H1 (cell line): Measurements from ENCODE around the gene GLIS2. TPM values are rescaled to one million over a fixed set of nuclear protein-coding genes. Genes with fewer than 3 reads are reported as not detected.

Experiments used
- CTCF ChIA-PET: fragments of 300-600 bp; sonication (Branson Sonifier 250); formaldehyde crosslinking; loops from one replicate; lab custom pipeline; 2021; ENCODE audit not compliant: partially characterized antibody; lab: Charles Lee
- POLR2A ChIA-PET: fragments of 300-600 bp; sonication (Branson Sonifier 250); formaldehyde crosslinking; loops from one replicate; lab custom pipeline; 2021; ENCODE audit warnings: inconsistent platforms; ENCODE audit not compliant: partially characterized antibody; lab: Charles Lee
- DNase-seq, 2 experiments: peaks; one replicate each; pipeline versions ENCODE4 v3.0.0 to v3.0.0-alpha.2; 2010 to 2022; ENCODE audit warnings: low spot score in 2 of 2, low read depth in 1 of 2, mixed read lengths in 1 of 2
- FAIRE-seq: peaks from 2 replicates; lab custom pipeline; 2011; peaks lifted over from hg19 to GRCh38; lab: Jason Lieb, UNC
- H2AFZ ChIP-seq: 2 replicates; pipeline ENCODE4 v1.8.1; 2012; ENCODE audit warnings: low read length, inconsistent platforms
- H2AK5ac ChIP-seq: 2 replicates; pipeline ENCODE4 v1.6.1; 2013; ENCODE audit warnings: low read depth, low read length
- H2BK120ac ChIP-seq: replicated peaks from 2 replicates; pipeline ENCODE3; 2013; ENCODE audit warnings: low read depth, low read length, inconsistent platforms
- H2BK12ac ChIP-seq: 2 replicates; pipeline ENCODE4 v1.6.1; 2013; ENCODE audit warnings: low read depth, low read length
- H2BK15ac ChIP-seq: 2 replicates; pipeline ENCODE4 v1.6.1; 2013; ENCODE audit warnings: low read length
- H2BK20ac ChIP-seq: 2 replicates; pipeline ENCODE4 v1.6.1; 2013; ENCODE audit warnings: low read length
- H2BK5ac ChIP-seq: 2 replicates; pipeline ENCODE4 v1.6.1; 2013; ENCODE audit warnings: low read depth, low read length
- H3K14ac ChIP-seq: 2 replicates; pipeline ENCODE4 v1.6.1; 2013; ENCODE audit warnings: inconsistent platforms; ENCODE audit not compliant: insufficient read length
- H3K18ac ChIP-seq: 2 replicates; pipeline ENCODE4 v1.6.1; 2013; ENCODE audit warnings: low read length; ENCODE audit errors: extremely low read depth
- H3K23ac ChIP-seq: 2 replicates; pipeline ENCODE4 v1.6.1; 2013; ENCODE audit warnings: inconsistent platforms; ENCODE audit not compliant: insufficient read length
- H3K23me2 ChIP-seq: 2 replicates; pipeline ENCODE4 v1.6.1; 2013; ENCODE audit warnings: low read depth, low read length
- H3K27ac ChIP-seq: 2 replicates; pipeline ENCODE4 v1.6.1; 2011; ENCODE audit warnings: low read depth, low read length, inconsistent platforms
- H3K27me3 ChIP-seq, 4 experiments: replicated peaks in 1 of 4; 1 replicate in 1 of 4; 2 replicates in 3 of 4; pipeline versions ENCODE4 v1.6.1 to v1.8.1; 2011 to 2013; ENCODE audit warnings: low read length in 3 of 4, mild to moderate bottlenecking in 3 of 4, inconsistent platforms in 2 of 4, mixed read lengths in 2 of 4, moderate library complexity in 1 of 4; ENCODE audit not compliant: control insufficient read depth in 3 of 4, insufficient read depth in 3 of 4; ENCODE audit errors: extremely low read depth in 1 of 4
- H3K36me3 ChIP-seq, 4 experiments: 2 replicates each; pipeline versions ENCODE4 v1.6.1 to v1.8.1; 2011 to 2013; ENCODE audit warnings: mild to moderate bottlenecking in 4 of 4, low read length in 3 of 4, moderate library complexity in 2 of 4, control low read depth in 1 of 4, inconsistent platforms in 1 of 4; ENCODE audit not compliant: insufficient read depth in 4 of 4, control insufficient read depth in 2 of 4
- H3K4ac ChIP-seq: replicated peaks from 2 replicates; pipeline ENCODE3; 2013; ENCODE audit warnings: low read length, low read depth, mixed read lengths, inconsistent platforms; ENCODE audit not compliant: insufficient read length
- H3K4me1 ChIP-seq, 4 experiments: replicated peaks in 1 of 4; 1 replicate in 1 of 4; 2 replicates in 3 of 4; pipeline versions ENCODE4 v1.6.1 to v1.8.1; 2011 to 2013; ENCODE audit warnings: low read length in 3 of 4, inconsistent platforms in 2 of 4, mixed read lengths in 1 of 4; ENCODE audit not compliant: insufficient read depth in 4 of 4, control insufficient read depth in 3 of 4
- H3K4me2 ChIP-seq, 2 experiments: 2 replicates each; pipeline versions ENCODE4 v1.6.1 to v1.8.1; 2011 to 2013; ENCODE audit warnings: low read depth in 2 of 2, low read length in 2 of 2, control low read depth in 1 of 2, inconsistent platforms in 1 of 2, mild to moderate bottlenecking in 1 of 2; ENCODE audit not compliant: insufficient read depth in 1 of 2
- H3K4me3 ChIP-seq, 4 experiments: fragments of 200-600, 300-600 bp in 1 of 4; sonication (generic), shearing (Covaris generic), sonication (Bioruptor Twin) in 1 of 4; 2 replicates each; pipeline versions ENCODE4 v1.5.1 to v1.8.1; 2011 to 2016; ENCODE audit warnings: low read length in 4 of 4, low read depth in 3 of 4, control low read depth in 2 of 4, inconsistent platforms in 2 of 4, mild to moderate bottlenecking in 2 of 4, mixed read lengths in 1 of 4, moderate library complexity in 1 of 4; ENCODE audit not compliant: insufficient read depth in 2 of 4; ENCODE audit errors: extremely low read depth in 1 of 4
- H3K56ac ChIP-seq: replicated peaks from 2 replicates; pipeline ENCODE3; 2013; ENCODE audit warnings: low read depth, mild to moderate bottlenecking, mixed read lengths, low read length, inconsistent platforms; ENCODE audit not compliant: insufficient read length
- H3K79me1 ChIP-seq: 2 replicates; pipeline ENCODE4 v1.6.1; 2013; ENCODE audit warnings: low read depth, low read length, control low read depth
- H3K79me2 ChIP-seq, 2 experiments: 2 replicates each; pipeline versions ENCODE4 v1.6.1 to v1.8.1; 2012 to 2013; ENCODE audit warnings: low read length in 2 of 2, mild to moderate bottlenecking in 2 of 2, inconsistent platforms in 1 of 2; ENCODE audit not compliant: insufficient read depth in 2 of 2, control insufficient read depth in 1 of 2
- H3K9ac ChIP-seq, 4 experiments: replicated peaks in 1 of 4; 1 replicate in 1 of 4; 2 replicates in 3 of 4; pipeline versions ENCODE4 v1.6.1 to v1.8.1; 2011 to 2013; ENCODE audit warnings: low read depth in 3 of 4, low read length in 3 of 4, control low read depth in 2 of 4, mild to moderate bottlenecking in 2 of 4, moderate library complexity in 2 of 4, inconsistent platforms in 1 of 4; ENCODE audit errors: extremely low read depth in 1 of 4
- H3K9me3 ChIP-seq, 2 experiments: 2 replicates each; pipeline versions ENCODE4 v1.6.1 to v1.8.1; 2012 to 2013; ENCODE audit warnings: mild to moderate bottlenecking in 2 of 2, moderate library complexity in 2 of 2, control low read depth in 1 of 2, inconsistent platforms in 1 of 2, low read depth in 1 of 2, low read length in 1 of 2, mixed read lengths in 1 of 2; ENCODE audit not compliant: insufficient read depth in 2 of 2
- H4K20me1 ChIP-seq, 2 experiments: replicated peaks in 1 of 2; 2 replicates each; pipeline versions ENCODE3 to v1.8.1; 2011 to 2013; ENCODE audit warnings: inconsistent platforms in 2 of 2, low read length in 2 of 2, mild to moderate bottlenecking in 1 of 2; ENCODE audit not compliant: insufficient read depth in 2 of 2, control insufficient read depth in 1 of 2
- H4K5ac ChIP-seq: 2 replicates; pipeline ENCODE4 v1.6.1; 2013; ENCODE audit warnings: low read length, low read depth, mixed read lengths, inconsistent platforms; ENCODE audit not compliant: insufficient read length
- H4K8ac ChIP-seq: 2 replicates; pipeline ENCODE4 v1.8.0; 2013; ENCODE audit warnings: mild to moderate bottlenecking, moderate library complexity, low read length, inconsistent platforms; ENCODE audit not compliant: insufficient read depth; ENCODE audit errors: extremely low read depth
- H4K91ac ChIP-seq: replicated peaks from 2 replicates; pipeline ENCODE3; 2013; ENCODE audit warnings: low read length, mixed read lengths, inconsistent platforms; ENCODE audit not compliant: insufficient read length
- BRCA1 ChIP-seq: IDR thresholded peaks from 2 replicates; pipeline ENCODE4 v1.6.1; 2012; ENCODE audit warnings: low read depth, low read length, improper control_type of control experiment
- CHD1 ChIP-seq: IDR thresholded peaks from 2 replicates; pipeline ENCODE4 v1.6.1; 2012; ENCODE audit warnings: low read depth, low read length, improper control_type of control experiment
- EGR1 ChIP-seq: IDR thresholded peaks from 2 replicates; pipeline ENCODE4 v1.6.1; 2011; ENCODE audit warnings: low read depth, low read length, borderline replicate concordance
- KDM1A ChIP-seq: fragments of 200-600, 300-600 bp; sonication (generic); IDR thresholded peaks from 2 replicates; pipeline ENCODE4 v1.7.1; 2016; ENCODE audit warnings: mild to moderate bottlenecking, low read length, borderline replicate concordance
- NANOG ChIP-seq: IDR thresholded peaks from 2 replicates; pipeline ENCODE4 v1.6.1; 2011; ENCODE audit warnings: low read length, low read depth, mild to moderate bottlenecking, inconsistent platforms; ENCODE audit not compliant: insufficient read depth, poor library complexity, severe bottlenecking
- PHF8 ChIP-seq: fragments of 200-600 bp; sonication (generic); conservative IDR thresholded peaks from 2 replicates; pipeline ENCODE4 v1.7.1; 2012; ENCODE audit warnings: low read depth, mild to moderate bottlenecking, inconsistent platforms, low read length, moderate library complexity
- SAP30 ChIP-seq: fragments of 300-600 bp; sonication (generic); IDR thresholded peaks from 2 replicates; pipeline ENCODE4 v1.7.1; 2012; ENCODE audit warnings: low read length, moderate library complexity, mild to moderate bottlenecking, inconsistent platforms; ENCODE audit not compliant: insufficient read depth, insufficient replicate concordance
- TAF7 ChIP-seq: optimal IDR thresholded peaks from 2 replicates; pipeline ENCODE3; 2011; ENCODE audit warnings: low read depth, mild to moderate bottlenecking, inconsistent platforms, low read length, moderate library complexity, borderline replicate concordance
- TCF12 ChIP-seq: IDR thresholded peaks from 2 replicates; pipeline ENCODE4 v1.6.1; 2011; ENCODE audit warnings: low read depth, mild to moderate bottlenecking, low read length
- TEAD4 ChIP-seq: IDR thresholded peaks from 2 replicates; pipeline ENCODE4 v1.6.1; 2012; ENCODE audit warnings: low read depth, low read length, inconsistent platforms, mixed read lengths
- WGBS, 2 experiments: shearing (Covaris generic) in 1 of 2; methylation state at CpG; one replicate each; pipeline versions ENCODE4 v1.1.6 to v1.1.7; 2013 to 2015; ENCODE audit warnings: low lambda C conversion rate in 2 of 2, mixed read lengths in 2 of 2, inconsistent platforms in 1 of 2, low coverage in 1 of 2, missing lambda C conversion rate in 1 of 2; ENCODE audit not compliant: insufficient replicate concordance in 2 of 2, insufficient coverage in 1 of 2, insufficient read length in 1 of 2; ENCODE audit errors: extremely low coverage in 1 of 2, missing lambda C conversion rate in 1 of 2; 5-methylcytosine and 5-hydroxymethylcytosine counted together
- polyA plus RNA-seq, 7 experiments: library from polyadenylated mRNA; depleted of rRNA in 3 of 7; stranded (reverse) in 5 of 7; unstranded in 2 of 7; fragments of >200 nt in 5 of 7; fragments of 200-250 nt in 2 of 7; gene quantifications; 1 replicate in 5 of 7; 2 replicates in 1 of 7; 4 replicates in 1 of 7; pipeline versions ENCODE4 v1.2.1 to v1.2.3, GENCODE V29; 2011 to 2013; ENCODE audit warnings: missing spikeins in 2 of 7, mixed read lengths in 2 of 7
- total RNA-seq: library from RNA; stranded (reverse); fragmentation: NEBNext Ultra II Directional; extraction: Animal tissue kit (Norgen Biotek cat#: 25700); gene quantifications from 2 replicates; pipeline ENCODE4 v1.2.1, GENCODE V29; 2021

The GLIS2 gene
- total and polyA plus RNA-seq, 2 of the 8 experiments (the other 6 are each of a cell fraction or from before 2014, with no cell fraction given) = 4.3 to 17.4 TPM

DNA sequence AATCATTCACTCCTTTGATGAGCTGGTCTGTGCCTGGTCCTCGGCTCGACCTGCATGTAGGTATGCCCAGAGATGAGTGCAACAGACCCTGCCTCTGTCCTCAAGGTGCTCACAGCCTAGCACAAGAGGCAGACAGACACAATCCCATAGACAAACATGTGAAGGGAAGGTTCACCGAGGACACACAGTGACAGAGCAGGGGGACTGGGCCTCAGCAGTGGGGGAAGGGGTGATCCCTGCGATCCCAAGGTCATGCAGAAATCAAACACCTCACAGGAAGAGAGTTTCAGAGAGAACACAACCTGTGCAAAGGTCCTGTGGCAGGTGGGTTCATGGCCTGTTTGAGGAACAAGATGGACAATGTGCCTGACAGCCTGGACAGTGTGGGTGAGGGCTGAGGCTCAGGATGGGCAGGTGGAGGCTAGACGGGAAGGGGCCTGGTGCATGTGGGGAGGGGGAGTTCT, 51.6 kb downstream of the GLIS2 start:
- Histone ChIP-seq H3K14ac (no peak overlapping the region), H3K27me3 (peaks cover 0 to 3% (median under 1%) of the 10 kb centered on the region in 4 experiments; a peak in 2 of 7 replicates), H4K5ac (no peak overlapping the region), H3K23me2 (peaks cover 5% of the 10 kb centered on the region; the same call in 1 of the 2 replicates), H4K91ac (no peak overlapping the region), H4K8ac (no peak overlapping the region; the same call in 1 of the 2 replicates), H3K4ac (no peak overlapping the region), H3K9ac (no peak overlapping the region), H2AK5ac (peak overlapping the region; percentile 60), H3K4me1 (peaks cover 0 to 8% (median 5%) of the 10 kb centered on the region in 4 experiments; a peak in 6 of 7 replicates), H3K79me1 (peaks cover 3% of the 10 kb centered on the region), H3K4me3 (no peak overlapping the region), H2BK20ac (no peak overlapping the region), H3K27ac (no peak overlapping the region), H3K23ac (no peak overlapping the region), H3K56ac (no peak overlapping the region), H3K9me3 (no peaks in the 10 kb centered on the region), H3K4me2 (no peak overlapping the region), H3K36me3 (no peaks in the 10 kb centered on the region), H2AFZ (no peak overlapping the region), H2BK12ac (peak overlapping the region; percentile 87; the same call in 1 of the 2 replicates), H4K20me1 (peaks cover 0 to 7% of the 10 kb centered on the region in 2 experiments), H3K18ac (no peak overlapping the region), H2BK120ac (no peak overlapping the region), H2BK5ac (peak overlapping the region; percentile 66; the same call in 1 of the 2 replicates), H3K79me2 (no peaks in the 10 kb centered on the region), H2BK15ac (peak overlapping the region; percentile 18; the same call in 1 of the 2 replicates)
- DNase-seq = no peak
- FAIRE-seq = no peak
- POLR2A ChIA-PET = interaction anchor here (2.9 kb wide), 1 partner anchor 25 kb away, joined by 14 read pairs; no protein-coding TSS in a partner anchor
- WGBS, 2 experiments = 85% methylated on average over 5 of the region's 5 CpGs; no CpG with 5 or more reads in 1 of the 2 experiments
- CTCF ChIA-PET = interaction anchor here (10.0 to 14.0 kb wide), 2 partner anchors 12 to 34 kb away, joined by 112 to 425 read pairs; no protein-coding TSS in a partner anchor
- peak; percentile 83 for TF ChIP-seq KDM1A
- TF ChIP-seq SAP30 = no peak
- no peak for TF ChIP-seq BRCA1
- TF ChIP-seq PHF8 = no peak
- TF ChIP-seq TAF7 = no peak
- TF ChIP-seq TEAD4 = no peak
- TF ChIP-seq NANOG = no peak
- no peak for TF ChIP-seq CHD1
- no peak for TF ChIP-seq EGR1
- TF ChIP-seq TCF12 = no peak
